ENCODE results near the gene PWP2.
"Not testable (repeated sequence)": the region's sequence is repeated elsewhere in the genome, so short reads cannot be mapped to it uniquely, and the experiment has no call there.

The PWP2 gene

GRCh38 chr21:44163167-44163653 is 56.0 kb downstream of the PWP2 start:
- DNase-seq (ENCODE audit: low read depth, low spot score) = not testable (repeated sequence)

DNA sequence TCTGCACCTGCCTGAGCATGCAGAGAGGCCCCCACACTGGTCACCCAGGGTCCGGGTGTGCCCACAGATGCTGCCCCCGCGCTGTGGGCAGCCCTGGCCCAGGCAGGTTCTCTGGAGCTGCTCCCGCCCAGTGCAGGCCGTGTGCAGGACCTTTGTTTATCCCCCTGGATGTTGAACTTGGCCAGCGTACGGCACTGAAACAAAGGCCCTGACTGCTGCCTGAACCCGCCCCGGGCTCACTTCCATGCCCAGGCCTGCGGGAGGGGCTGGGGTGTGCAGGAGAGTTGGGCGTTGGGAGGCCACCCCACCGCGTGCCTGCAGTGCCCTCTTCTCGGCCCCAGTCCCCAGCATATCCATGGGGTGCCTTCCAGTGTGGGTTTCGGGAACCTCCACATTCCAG is 58.7 kb downstream of the PWP2 start:
- not testable (repeated sequence) for DNase-seq (ENCODE audit: low read depth, low spot score)

DNA sequence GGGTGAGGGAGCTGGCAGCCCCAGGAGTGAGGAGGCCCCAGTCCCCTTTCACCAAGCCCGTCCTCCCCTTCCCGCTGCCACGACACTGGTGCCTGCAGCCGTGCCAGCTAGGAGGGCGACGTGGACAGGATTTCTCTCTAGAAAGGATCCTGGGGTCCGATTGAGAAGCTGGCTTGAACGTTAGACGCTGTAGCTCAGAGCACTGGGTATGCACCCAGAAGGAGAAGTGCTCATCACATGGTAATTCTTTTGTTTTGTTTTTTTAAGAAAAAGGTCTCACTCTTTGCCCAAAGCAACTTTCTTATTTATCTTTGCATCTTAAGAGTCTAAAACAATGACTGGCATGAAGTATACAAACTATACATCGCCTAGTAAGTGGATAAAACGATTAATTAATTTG is 60.3 kb downstream of the PWP2 start:
- not testable (repeated sequence) for DNase-seq (ENCODE audit: low read depth, low spot score)

GRCh38 chr21:44170326-44170725 is 63.1 kb downstream of the PWP2 start:
- not testable (repeated sequence) for DNase-seq (ENCODE audit: low read depth, low spot score)

DNA sequence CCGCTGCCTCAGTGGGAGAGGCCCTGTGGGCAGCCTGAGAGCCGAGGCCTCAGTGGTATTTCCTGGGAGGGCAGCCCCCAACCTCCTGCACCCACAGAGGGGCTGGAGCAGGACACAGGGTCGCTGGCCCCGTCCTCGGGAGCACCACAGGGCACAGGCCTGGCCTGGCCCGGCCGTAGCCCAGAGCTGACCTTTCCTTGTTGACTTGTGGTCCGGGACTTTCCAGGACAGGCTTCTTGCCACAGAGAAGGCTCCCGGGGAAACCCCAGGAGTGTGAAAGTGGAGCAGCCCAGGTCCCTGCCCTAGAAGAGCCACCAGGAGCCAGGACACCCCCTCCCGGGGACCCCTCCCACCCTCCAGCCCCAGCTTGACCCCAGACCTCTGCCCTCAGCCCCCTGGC is 63.7 kb downstream of the PWP2 start:
- DNase-seq (ENCODE audit: low read depth, low spot score) = not testable (repeated sequence)

- not testable (repeated sequence) for DNase-seq (ENCODE audit: low read depth, low spot score)
These were observed 64.9 kb downstream of the PWP2 start for GRCh38 chr21:44171962-44172572.

DNA sequence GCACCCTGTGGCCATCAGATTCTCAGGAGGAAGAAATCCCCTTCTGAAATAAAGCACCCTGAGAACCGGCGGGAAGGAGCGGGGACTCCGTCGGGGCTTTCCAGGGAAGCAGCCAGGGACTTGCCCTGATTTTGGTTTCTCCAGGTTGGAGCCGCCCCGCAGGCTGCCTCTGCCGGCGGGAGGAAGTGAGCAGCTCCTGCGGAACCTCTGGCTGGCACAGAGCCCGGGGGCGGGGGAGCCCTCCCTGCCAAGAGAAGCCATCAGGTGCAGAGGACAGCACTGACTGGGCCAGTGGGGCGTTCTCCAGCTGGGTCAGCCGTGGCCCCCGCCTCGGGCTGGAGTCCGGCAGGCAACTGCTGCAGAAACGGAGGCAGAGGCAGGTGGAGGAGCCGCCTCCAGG is 65.5 kb downstream of the PWP2 start:
- DNase-seq (ENCODE audit: low read depth, low spot score) = not testable (repeated sequence)

- DNase-seq (ENCODE audit: low read depth, low spot score) = not testable (repeated sequence)
These were observed 68.0 kb downstream of the PWP2 start for GRCh38 chr21:44175189-44175588.

- DNase-seq (ENCODE audit: low read depth, low spot score) = not testable (repeated sequence)
These were observed 68.9 kb downstream of the PWP2 start for GRCh38 chr21:44176127-44176526.
